OCI-LY1 (cell line): Measurements from ENCODE around the gene SLC24A3.

Source experiments
- EZH2 ChIP-seq: fragments of 200-600 bp; sonication (generic), shearing (Covaris generic); IDR thresholded peaks from 2 replicates; pipeline ENCODE4 v1.8.0; 2017; ENCODE audit warnings: borderline replicate concordance, mixed run types, mild to moderate bottlenecking, antibody characterized with exemption, low read length, moderate library complexity, mixed read lengths
- TF ChIP-seq, protein P1 (sequence below): fragments of 200-600 bp; sonication (generic), shearing (Covaris generic); IDR thresholded peaks from 2 replicates; pipeline ENCODE4 v1.5.1; 2017; ENCODE audit warnings: mild to moderate bottlenecking, antibody characterized with exemption, low read length, moderate library complexity, mixed read lengths

- TF ChIP-seq, protein P1, sequence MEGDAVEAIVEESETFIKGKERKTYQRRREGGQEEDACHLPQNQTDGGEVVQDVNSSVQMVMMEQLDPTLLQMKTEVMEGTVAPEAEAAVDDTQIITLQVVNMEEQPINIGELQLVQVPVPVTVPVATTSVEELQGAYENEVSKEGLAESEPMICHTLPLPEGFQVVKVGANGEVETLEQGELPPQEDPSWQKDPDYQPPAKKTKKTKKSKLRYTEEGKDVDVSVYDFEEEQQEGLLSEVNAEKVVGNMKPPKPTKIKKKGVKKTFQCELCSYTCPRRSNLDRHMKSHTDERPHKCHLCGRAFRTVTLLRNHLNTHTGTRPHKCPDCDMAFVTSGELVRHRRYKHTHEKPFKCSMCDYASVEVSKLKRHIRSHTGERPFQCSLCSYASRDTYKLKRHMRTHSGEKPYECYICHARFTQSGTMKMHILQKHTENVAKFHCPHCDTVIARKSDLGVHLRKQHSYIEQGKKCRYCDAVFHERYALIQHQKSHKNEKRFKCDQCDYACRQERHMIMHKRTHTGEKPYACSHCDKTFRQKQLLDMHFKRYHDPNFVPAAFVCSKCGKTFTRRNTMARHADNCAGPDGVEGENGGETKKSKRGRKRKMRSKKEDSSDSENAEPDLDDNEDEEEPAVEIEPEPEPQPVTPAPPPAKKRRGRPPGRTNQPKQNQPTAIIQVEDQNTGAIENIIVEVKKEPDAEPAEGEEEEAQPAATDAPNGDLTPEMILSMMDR, result no peak
- TF ChIP-seq EZH2, result no peak
These were observed 161.8 kb downstream of the SLC24A3 start for GRCh38 chr20:19374216-19374615.
